CD14-positive monocyte (primary cell): ENCODE results near the gene FGFR1OP2. TPM values are rescaled to one million over a fixed set of nuclear protein-coding genes. Genes with fewer than 3 reads are reported as not detected.
A peak's percentile ranks its signal among the peaks of the same experiment; 100 is the strongest.

Experiments
- DNase-seq, 3 donors: peaks; one replicate each; pipeline ENCODE4 v3.0.0-alpha.2; 2011 to 2022
- H2AFZ ChIP-seq: 2 replicates; pipeline ENCODE4 v1.6.0; 2012; ENCODE audit warnings: mild to moderate bottlenecking, low read depth, low read length, inconsistent platforms; ENCODE audit not compliant: insufficient read depth, poor library complexity, severe bottlenecking
- H3K27ac ChIP-seq, 2 donors: 1 replicate in 1 of 2; 2 replicates in 1 of 2; pipeline ENCODE4 v1.5.1; 2012 to 2013; ENCODE audit warnings: low read length in 2 of 2, control low read depth in 1 of 2, inconsistent platforms in 1 of 2, low read depth in 1 of 2, mild to moderate bottlenecking in 1 of 2
- H3K27me3 ChIP-seq, 2 donors: one replicate each; pipeline versions ENCODE4 v1.6.0 to v1.6.1; 2011 to 2013; ENCODE audit warnings: low read length in 2 of 2; ENCODE audit not compliant: control insufficient read depth in 2 of 2, insufficient read depth in 2 of 2
- H3K36me3 ChIP-seq, 2 donors: replicated peaks in 1 of 2; 1 replicate in 1 of 2; 2 replicates in 1 of 2; pipeline versions ENCODE4 v1.5.1 to v1.6.1; 2012 to 2013; ENCODE audit warnings: low read length in 2 of 2, control low read depth in 1 of 2, inconsistent platforms in 1 of 2, mild to moderate bottlenecking in 1 of 2; ENCODE audit not compliant: insufficient read depth in 2 of 2, control insufficient read depth in 1 of 2
- H3K4me1 ChIP-seq, 2 donors: 1 replicate in 1 of 2; 2 replicates in 1 of 2; pipeline versions ENCODE4 v1.5.1 to v1.6.1; 2012 to 2013; ENCODE audit warnings: low read length in 2 of 2, control low read depth in 1 of 2, inconsistent platforms in 1 of 2, mild to moderate bottlenecking in 1 of 2, moderate library complexity in 1 of 2; ENCODE audit not compliant: insufficient read depth in 2 of 2, control insufficient read depth in 1 of 2
- H3K4me2 ChIP-seq: replicated peaks from 2 replicates; pipeline ENCODE3; 2012; ENCODE audit warnings: low read length, moderate library complexity, mild to moderate bottlenecking; ENCODE audit not compliant: poor library complexity, severe bottlenecking; ENCODE audit errors: extremely low read depth
- H3K4me3 ChIP-seq, 3 experiments: fragments of 200-600 bp in 1 of 3; sonication (generic) in 1 of 3; replicated peaks in 1 of 3; 1 replicate in 2 of 3; 2 replicates in 1 of 3; pipeline ENCODE4 v1.5.1; 2011 to 2013; ENCODE audit warnings: low read length in 3 of 3, mild to moderate bottlenecking in 3 of 3, control low read depth in 2 of 3, low read depth in 2 of 3, inconsistent platforms in 1 of 3, moderate library complexity in 1 of 3
- H3K79me2 ChIP-seq: 2 replicates; pipeline ENCODE4 v1.6.0; 2012; ENCODE audit warnings: mild to moderate bottlenecking, control low read depth, inconsistent platforms, low read length, moderate library complexity; ENCODE audit not compliant: insufficient read depth
- H3K9ac ChIP-seq: 2 replicates; pipeline ENCODE4 v1.6.0; 2017; ENCODE audit warnings: low read length, mild to moderate bottlenecking; ENCODE audit not compliant: insufficient read depth, poor library complexity, severe bottlenecking
- H3K9me3 ChIP-seq, 2 donors: replicated peaks in 1 of 2; 1 replicate in 1 of 2; 2 replicates in 1 of 2; pipeline versions ENCODE4 v1.5.1 to v1.6.1; 2012 to 2013; ENCODE audit warnings: low read length in 2 of 2, control low read depth in 1 of 2; ENCODE audit not compliant: control insufficient read depth in 1 of 2, insufficient read depth in 1 of 2
- H4K20me1 ChIP-seq: 2 replicates; pipeline ENCODE4 v1.6.0; 2012; ENCODE audit warnings: mild to moderate bottlenecking, low read length, control low read depth, moderate library complexity; ENCODE audit not compliant: insufficient read depth
- H3K27ac Mint-ChIP-seq, 7 donors: one replicate each; pipeline ENCODE4 v1.8.0; 2020; ENCODE audit warnings: mild to moderate bottlenecking in 7 of 7, mixed read lengths in 7 of 7, moderate library complexity in 6 of 7, inconsistent platforms in 2 of 7
- H3K27me3 Mint-ChIP-seq, 3 donors: one replicate each; pipeline ENCODE4 v1.8.0; 2021 to 2022; ENCODE audit warnings: low read depth in 3 of 3, mild to moderate bottlenecking in 3 of 3, mixed read lengths in 3 of 3, moderate library complexity in 3 of 3, inconsistent platforms in 1 of 3
- H3K36me3 Mint-ChIP-seq, 2 donors: one replicate each; pipeline ENCODE4 v1.8.0; 2020; ENCODE audit warnings: mixed read lengths in 2 of 2, inconsistent platforms in 1 of 2, mild to moderate bottlenecking in 1 of 2
- H3K4me1 Mint-ChIP-seq: one replicate; pipeline ENCODE4 v1.8.0; 2020; ENCODE audit warnings: mild to moderate bottlenecking, mixed read lengths
- H3K4me3 Mint-ChIP-seq, 2 donors: one replicate each; pipeline ENCODE4 v1.8.0; 2020; ENCODE audit warnings: mild to moderate bottlenecking in 2 of 2, mixed read lengths in 2 of 2, moderate library complexity in 1 of 2
- H3K9me3 Mint-ChIP-seq, 7 donors: one replicate each; pipeline ENCODE4 v1.8.0; 2020 to 2022; ENCODE audit warnings: mixed read lengths in 7 of 7, mild to moderate bottlenecking in 6 of 7, moderate library complexity in 6 of 7, inconsistent platforms in 2 of 7
- CTCF ChIP-seq: fragments of 200-600 bp; IDR thresholded peaks from one replicate; pipeline ENCODE4 v1.8.0; 2022; ENCODE audit warnings: antibody characterized with exemption, mild to moderate bottlenecking
- WGBS: methylation state at CpG from one replicate; pipeline ENCODE4 v1.1.5; 2013; ENCODE audit warnings: missing lambda C conversion rate; ENCODE audit not compliant: insufficient coverage; 5-methylcytosine and 5-hydroxymethylcytosine counted together
- intact Hi-C, 2 donors: fragments of 100-400 bp; cut with micrococcal nuclease; formaldehyde crosslinking; loops; one replicate each; pipeline versions ENCODE4 v1.15.0 to v1.15.1; 2023
- polyA plus RNA-seq, 3 donors: library from polyadenylated mRNA; depleted of rRNA in 1 of 3; unstranded in 2 of 3; stranded (reverse) in 1 of 3; fragments of 300-500 nt in 2 of 3; fragments of >200 nt in 1 of 3; fragmentation: Illumina TruSeq in 2 of 3; gene quantifications; 1 replicate in 2 of 3; 2 replicates in 1 of 3; pipeline ENCODE4 v1.2.3, GENCODE V29; 2012 to 2021

FGFR1OP2 gene
- polyA plus RNA-seq, 3 donors, result 29.8 to 68.9 (median 66.4) TPM

- peaks cover 0 to 9% of the 10 kb centered on the region in 2 donors for H3K36me3 Mint-ChIP-seq
- H2AFZ ChIP-seq, result no peak overlapping the region
- H3K27ac Mint-ChIP-seq, result peak overlapping the region in 5 of 7 donors; percentile 32 to 76 (median 43)
- no peak overlapping the region for H3K9ac ChIP-seq
- H3K4me2 ChIP-seq, result peak overlapping the region; percentile 27
- peaks cover 99% of the 10 kb centered on the region for H3K79me2 ChIP-seq
- H3K4me1 Mint-ChIP-seq, result peaks cover 62% of the 10 kb centered on the region
- no peak for TF ChIP-seq CTCF
- H3K4me3 ChIP-seq, result peak overlapping the region in 1 of 3 experiments; percentile 15
- no CpG with 5 or more reads among the region's 1 CpG for WGBS
- peak overlapping the region in 1 of 2 donors; percentile 27 for H3K4me3 Mint-ChIP-seq
- H3K27me3 ChIP-seq, result no peaks in the 10 kb centered on the region
- H3K27ac ChIP-seq, result peak overlapping the region in 1 of 2 donors; percentile 29
- peaks cover 63% of the 10 kb centered on the region for H4K20me1 ChIP-seq
- no peaks in the 10 kb centered on the region for H3K9me3 ChIP-seq
- H3K27me3 Mint-ChIP-seq, result peaks cover 0 to 2% (median 0%) of the 10 kb centered on the region in 3 donors
- H3K9me3 Mint-ChIP-seq, result peaks cover 0 to 3% (median 0%) of the 10 kb centered on the region in 7 donors
- no peaks in the 10 kb centered on the region for H3K36me3 ChIP-seq
- H3K4me1 ChIP-seq, result peaks cover 30 to 50% of the 10 kb centered on the region in 2 donors
- no peak for DNase-seq
- intact Hi-C loops, result no loop called here
Observed at GRCh38 chr12:26941215-26941594, 2.9 kb downstream of the FGFR1OP2 start.

- DNase-seq, result no peak
- Histone ChIP-seq H3K27ac (no peak overlapping the region), H3K36me3 (no peaks in the 10 kb centered on the region), H3K9ac (no peak overlapping the region), H3K4me1 (peaks cover 8 to 15% of the 10 kb centered on the region in 2 donors), H3K27me3 (no peaks in the 10 kb centered on the region), H3K79me2 (peaks cover 95% of the 10 kb centered on the region), H4K20me1 (peaks cover 75% of the 10 kb centered on the region), H3K4me3 (no peak overlapping the region), H2AFZ (no peak overlapping the region), H3K4me2 (no peak overlapping the region), H3K9me3 (no peaks in the 10 kb centered on the region)
- H3K27ac Mint-ChIP-seq, result peak overlapping the region in 1 of 7 donors; percentile 39
- WGBS, result 100% methylated on average over 1 of the region's 1 CpG
- intact Hi-C loops, result no loop called here
- H3K27me3 Mint-ChIP-seq, result peaks cover 0 to 1% (median 0%) of the 10 kb centered on the region in 3 donors
- TF ChIP-seq CTCF, result no peak
- peaks cover 2 to 10% (median 6%) of the 10 kb centered on the region in 7 donors for H3K9me3 Mint-ChIP-seq
- H3K4me1 Mint-ChIP-seq, result peaks cover 32% of the 10 kb centered on the region
- H3K36me3 Mint-ChIP-seq, result peaks cover 11 to 23% of the 10 kb centered on the region in 2 donors
- H3K4me3 Mint-ChIP-seq, result no peak overlapping the region
Observed at GRCh38 chr12:26948309-26948708, 10.0 kb downstream of the FGFR1OP2 start.
